CD4-positive, alpha-beta memory T cell (primary cell): ENCODE results near the gene ABL2. TPM values are rescaled to one million over a fixed set of nuclear protein-coding genes. Genes with fewer than 3 reads are reported as not detected.

Experiments
- CTCF ChIA-PET: fragments of 350-600 bp; sonication (Branson Sonifier 250); formaldehyde crosslinking; loops from one replicate; lab custom pipeline; 2021; ENCODE audit warnings: inconsistent platforms; ENCODE audit not compliant: partially characterized antibody; lab: Charles Lee
- POLR2A ChIA-PET: fragments of 350-600 bp; sonication (Branson Sonifier 250); formaldehyde crosslinking; loops from one replicate; lab custom pipeline; 2021; ENCODE audit not compliant: partially characterized antibody; lab: Charles Lee
- DNase-seq, 5 donors: peaks; one replicate each; pipeline versions ENCODE4 v3.0.0 to v3.0.0-alpha.2; 2020 to 2022; ENCODE audit warnings: mixed read lengths in 1 of 5
- H3K27ac ChIP-seq: one replicate; pipeline ENCODE4 v1.7.0; 2013; ENCODE audit warnings: low read depth, low read length
- H3K27me3 ChIP-seq: 2 replicates; pipeline ENCODE4 v1.7.0; 2013; ENCODE audit warnings: mild to moderate bottlenecking, low read length, moderate library complexity; ENCODE audit not compliant: insufficient read depth
- H3K36me3 ChIP-seq: 2 replicates; pipeline ENCODE4 v1.7.0; 2013; ENCODE audit warnings: mild to moderate bottlenecking, low read length, moderate library complexity; ENCODE audit not compliant: insufficient read depth
- H3K4me1 ChIP-seq: 2 replicates; pipeline ENCODE4 v1.7.0; 2013; ENCODE audit warnings: mild to moderate bottlenecking, low read length, moderate library complexity; ENCODE audit not compliant: insufficient read depth
- H3K4me3 ChIP-seq, 2 donors: one replicate each; pipeline ENCODE4 v1.7.0; 2013; ENCODE audit warnings: low read length in 2 of 2, mild to moderate bottlenecking in 1 of 2
- H3K9me3 ChIP-seq, 2 donors: one replicate each; pipeline ENCODE4 v1.7.0; 2013; ENCODE audit warnings: low read length in 2 of 2, control low read depth in 1 of 2; ENCODE audit not compliant: control insufficient read depth in 1 of 2
- H3K27ac Mint-ChIP-seq, 7 donors: one replicate each; pipeline ENCODE4 v1.8.0; 2020 to 2021; ENCODE audit warnings: mixed read lengths in 7 of 7, mild to moderate bottlenecking in 6 of 7, inconsistent platforms in 3 of 7, moderate library complexity in 3 of 7
- H3K27me3 Mint-ChIP-seq, 2 donors: one replicate each; pipeline ENCODE4 v1.8.0; 2020 to 2021; ENCODE audit warnings: mixed read lengths in 2 of 2
- H3K36me3 Mint-ChIP-seq, 2 donors: one replicate each; pipeline ENCODE4 v1.8.0; 2020 to 2021; ENCODE audit warnings: mixed read lengths in 2 of 2, inconsistent platforms in 1 of 2, mild to moderate bottlenecking in 1 of 2
- H3K4me1 Mint-ChIP-seq, 4 donors: one replicate each; pipeline ENCODE4 v1.8.0; 2020 to 2021; ENCODE audit warnings: mixed read lengths in 4 of 4, mild to moderate bottlenecking in 1 of 4
- H3K4me3 Mint-ChIP-seq, 8 donors: one replicate each; pipeline ENCODE4 v1.8.0; 2020 to 2021; ENCODE audit warnings: mixed read lengths in 8 of 8, mild to moderate bottlenecking in 7 of 8, moderate library complexity in 6 of 8, inconsistent platforms in 3 of 8
- H3K9me3 Mint-ChIP-seq, 8 donors: one replicate each; pipeline ENCODE4 v1.8.0; 2020 to 2021; ENCODE audit warnings: mixed read lengths in 8 of 8, mild to moderate bottlenecking in 5 of 8, inconsistent platforms in 3 of 8, moderate library complexity in 1 of 8
- intact Hi-C: fragments of 100-400 bp; cut with micrococcal nuclease; formaldehyde crosslinking; loops from one replicate; pipeline ENCODE4 v1.15.1; 2023
- polyA plus RNA-seq, 2 donors: library from polyadenylated mRNA; unstranded; fragments of 300-500 nt; fragmentation: Illumina TruSeq; gene quantifications; one replicate each; pipeline ENCODE4 v1.2.3, GENCODE V29; 2021
- total RNA-seq, 2 experiments: library from RNA; stranded (reverse); gene quantifications; one replicate each; pipeline ENCODE4 v1.2.3, GENCODE V29; 2021

ABL2 gene
- total and polyA plus RNA-seq, 4 experiments from 2014 or later, result 1.2 to 18.6 (median 9.5) TPM

GRCh38 chr1:179090923-179091322 is 138.6 kb downstream of the ABL2 start:
- H3K27me3 Mint-ChIP-seq, result no peaks in the 10 kb centered on the region
- Histone ChIP-seq H3K36me3 (peaks cover 55% of the 10 kb centered on the region), H3K9me3 (no peaks in the 10 kb centered on the region), H3K4me1 (no peaks in the 10 kb centered on the region), H3K4me3 (no peak overlapping the region), H3K27ac (no peak overlapping the region), H3K27me3 (no peaks in the 10 kb centered on the region)
- peaks cover 26 to 62% of the 10 kb centered on the region in 2 donors for H3K36me3 Mint-ChIP-seq
- POLR2A ChIA-PET, result interaction anchor here (2.6 kb wide), 1 partner anchor 9 kb away, joined by 10 read pairs; the partner anchor contains the start of gene TOR3A
- intact Hi-C loops, result no loop called here
- CTCF ChIA-PET, result interaction anchor here (1.9 kb wide), 1 partner anchor 30 kb away, joined by 8 read pairs; no protein-coding TSS in a partner anchor
- no peak overlapping the region for H3K4me3 Mint-ChIP-seq
- peaks cover 1 to 7% (median 4%) of the 10 kb centered on the region in 4 donors for H3K4me1 Mint-ChIP-seq
- peaks cover 0 to 4% (median 0%) of the 10 kb centered on the region in 8 donors for H3K9me3 Mint-ChIP-seq
- peak overlapping the region in 4 of 7 donors; percentile 25 to 79 (median 57) for H3K27ac Mint-ChIP-seq
- DNase-seq, result no peak

GRCh38 chr1:179090522-179090921 is 139.0 kb downstream of the ABL2 start:
- Mint-ChIP-seq H3K27me3 (no peaks in the 10 kb centered on the region), H3K4me3 (no peak overlapping the region), H3K36me3 (peaks cover 22 to 58% of the 10 kb centered on the region in 2 donors), H3K9me3 (peaks cover 0 to 4% (median 0%) of the 10 kb centered on the region in 8 donors), H3K27ac (peak overlapping the region in 3 of 7 donors; percentile 25 to 79 (median 46)), H3K4me1 (peaks cover 1 to 7% (median 5%) of the 10 kb centered on the region in 4 donors)
- Histone ChIP-seq H3K4me1 (no peaks in the 10 kb centered on the region), H3K27ac (no peak overlapping the region), H3K36me3 (peaks cover 55% of the 10 kb centered on the region), H3K27me3 (no peaks in the 10 kb centered on the region), H3K4me3 (no peak overlapping the region), H3K9me3 (no peaks in the 10 kb centered on the region)
- ChIA-PET CTCF (no interaction called here), POLR2A (no interaction called here)
- no peak for DNase-seq
- intact Hi-C loops, result no loop called here

GRCh38 chr1:179089827-179090482 is 139.5 kb downstream of the ABL2 start:
- Histone ChIP-seq H3K4me3 (no peak overlapping the region), H3K27me3 (no peaks in the 10 kb centered on the region), H3K9me3 (no peaks in the 10 kb centered on the region), H3K36me3 (peaks cover 52% of the 10 kb centered on the region), H3K27ac (no peak overlapping the region), H3K4me1 (no peaks in the 10 kb centered on the region)
- no peak for DNase-seq
- intact Hi-C loops, result no loop called here
- peaks cover 0 to 4% (median 0%) of the 10 kb centered on the region in 8 donors for H3K9me3 Mint-ChIP-seq
- H3K4me3 Mint-ChIP-seq, result no peak overlapping the region
- peaks cover 21 to 55% of the 10 kb centered on the region in 2 donors for H3K36me3 Mint-ChIP-seq
- H3K27ac Mint-ChIP-seq, result peak overlapping the region in 2 of 7 donors; percentile 46 to 72
- peaks cover 1 to 7% (median 7%) of the 10 kb centered on the region in 4 donors for H3K4me1 Mint-ChIP-seq
- CTCF ChIA-PET, result no interaction called here
- POLR2A ChIA-PET, result no interaction called here
- H3K27me3 Mint-ChIP-seq, result no peaks in the 10 kb centered on the region

GRCh38 chr1:179087665-179088064 is 141.8 kb downstream of the ABL2 start:
- H3K27ac Mint-ChIP-seq, result peak overlapping the region in 3 of 7 donors; percentile 24 to 72 (median 27)
- Histone ChIP-seq H3K36me3 (peaks cover 29% of the 10 kb centered on the region), H3K4me1 (peaks cover 14% of the 10 kb centered on the region), H3K9me3 (no peaks in the 10 kb centered on the region), H3K27ac (no peak overlapping the region), H3K27me3 (no peaks in the 10 kb centered on the region), H3K4me3 (no peak overlapping the region)
- no peaks in the 10 kb centered on the region for H3K27me3 Mint-ChIP-seq
- peaks cover 2 to 19% (median 14%) of the 10 kb centered on the region in 4 donors for H3K4me1 Mint-ChIP-seq
- H3K4me3 Mint-ChIP-seq, result no peak overlapping the region
- no peak for DNase-seq
- ChIA-PET CTCF (interaction anchor here (1.0 to 1.6 kb wide), 4 partner anchors 9 to 722 kb away, joined by 3 to 9 read pairs (median 6); no protein-coding TSS in a partner anchor), POLR2A (no interaction called here)
- peaks cover 12 to 37% of the 10 kb centered on the region in 2 donors for H3K36me3 Mint-ChIP-seq
- peaks cover 0 to 4% (median 0%) of the 10 kb centered on the region in 8 donors for H3K9me3 Mint-ChIP-seq
- intact Hi-C loops, result no loop called here

- Histone ChIP-seq H3K27me3 (no peaks in the 10 kb centered on the region), H3K4me1 (peaks cover 23% of the 10 kb centered on the region), H3K4me3 (no peak overlapping the region), H3K27ac (peak overlapping the region; percentile 81), H3K36me3 (peaks cover 10% of the 10 kb centered on the region), H3K9me3 (no peaks in the 10 kb centered on the region)
- Mint-ChIP-seq H3K4me3 (peak overlapping the region; percentile 93 to 98 (median 96)), H3K36me3 (peaks cover 3 to 23% of the 10 kb centered on the region in 2 donors), H3K27me3 (no peaks in the 10 kb centered on the region), H3K4me1 (peaks cover 15 to 37% (median 27%) of the 10 kb centered on the region in 4 donors), H3K9me3 (no peaks in the 10 kb centered on the region), H3K27ac (peak overlapping the region; percentile 68 to 98 (median 91))
- ChIA-PET POLR2A (interaction anchor here (0.7 to 4.3 kb wide), 3 partner anchors 211 to 282 kb away, joined by 3 to 27 read pairs (median 25); partner anchors contain the start of genes AXDND1 and SOAT1), CTCF (interaction anchor here (1.5 to 8.4 kb wide), 2 partner anchors 286 to 731 kb away, joined by 6 to 97 read pairs; no protein-coding TSS in a partner anchor)
- DNase-seq, result peak in 2 of 5 donors; percentile 6 to 13
- intact Hi-C loops, result loop anchor here (2.0 kb wide), 1 partner anchor 57 kb away; no protein-coding TSS in a partner anchor
These were observed 145.9 kb downstream of the ABL2 start for GRCh38 chr1:179083533-179083932.

GRCh38 chr1:179082999-179083335 is 146.5 kb downstream of the ABL2 start:
- DNase-seq, result peak; percentile 15 to 48 (median 26)
- Mint-ChIP-seq H3K27me3 (no peaks in the 10 kb centered on the region), H3K4me1 (peaks cover 15 to 37% (median 27%) of the 10 kb centered on the region in 4 donors), H3K9me3 (no peaks in the 10 kb centered on the region), H3K27ac (peak overlapping the region; percentile 92 to 98 (median 97)), H3K4me3 (peak overlapping the region; percentile 93 to 98 (median 96)), H3K36me3 (peaks cover 3 to 20% of the 10 kb centered on the region in 2 donors)
- ChIA-PET CTCF (interaction anchor here (1.5 to 8.4 kb wide), 2 partner anchors 286 to 732 kb away, joined by 6 to 97 read pairs; no protein-coding TSS in a partner anchor), POLR2A (interaction anchor here (0.7 to 4.3 kb wide), 4 partner anchors 9 to 283 kb away, joined by 3 to 27 read pairs (median 18); partner anchors contain the start of genes AXDND1 and SOAT1)
- Histone ChIP-seq H3K9me3 (no peaks in the 10 kb centered on the region), H3K4me3 (peak overlapping the region; percentile 57 to 74), H3K4me1 (peaks cover 23% of the 10 kb centered on the region), H3K27me3 (no peaks in the 10 kb centered on the region), H3K27ac (peak overlapping the region; percentile 81), H3K36me3 (peaks cover 10% of the 10 kb centered on the region)
- intact Hi-C loops, result loop anchor here (2.0 kb wide), 1 partner anchor 56 kb away; no protein-coding TSS in a partner anchor
